Activated CD8-positive, alpha-beta memory T cell treated with anti-CD3 and anti-CD28 coated beads, Interleukin-2, amount 50 U/mL, for 24 hours (primary cell): Measurements from ENCODE around the gene SPEN.
"Not testable (repeated sequence)": the region's sequence is repeated elsewhere in the genome, so short reads cannot be mapped to it uniquely, and the experiment has no call there.

Experiments
- DNase-seq: peaks from one replicate; pipeline ENCODE4 v3.0.0-alpha.2; 2020; ENCODE audit errors: extremely low read depth

SPEN gene

GRCh38 chr1:15834406-15835204 is 12.9 kb upstream of the SPEN start:
- peak; percentile 71 for DNase-seq

- no peak for DNase-seq
These were observed 12.2 kb upstream of the SPEN start for GRCh38 chr1:15835205-15835740.

- DNase-seq = peak; percentile 98
These were observed 11.6 kb upstream of the SPEN start for GRCh38 chr1:15835741-15836510.

GRCh38 chr1:15836511-15836771 is 11.1 kb upstream of the SPEN start:
- not testable (repeated sequence) for DNase-seq

- no peak for DNase-seq
These were observed 10.5 kb upstream of the SPEN start for GRCh38 chr1:15836772-15837669.

- DNase-seq = no peak
These were observed 9.6 kb upstream of the SPEN start for GRCh38 chr1:15837931-15838330.

- no peak for DNase-seq
These were observed 8.8 kb upstream of the SPEN start for GRCh38 chr1:15838721-15839120.

- DNase-seq = no peak
These were observed 3.5 kb upstream of the SPEN start for GRCh38 chr1:15843826-15844572.

- DNase-seq = not testable (repeated sequence)
These were observed 1.5 kb upstream of the SPEN start for GRCh38 chr1:15846056-15846455.

- no peak for DNase-seq
These were observed 311 bp downstream of the SPEN start for GRCh38 chr1:15847893-15848142.

GRCh38 chr1:15848143-15848928 is 829 bp downstream of the SPEN start:
- DNase-seq = no peak

GRCh38 chr1:15848929-15849774 is 1.6 kb downstream of the SPEN start:
- DNase-seq = no peak

- DNase-seq = no peak
These were observed 2.3 kb downstream of the SPEN start for GRCh38 chr1:15849775-15850324.

- no peak for DNase-seq
These were observed 3.0 kb downstream of the SPEN start for GRCh38 chr1:15850471-15851001.

- DNase-seq = no peak
These were observed 3.9 kb downstream of the SPEN start for GRCh38 chr1:15851210-15852035.

- no peak for DNase-seq
These were observed 4.7 kb downstream of the SPEN start for GRCh38 chr1:15852036-15852827.

- no peak for DNase-seq
These were observed 5.4 kb downstream of the SPEN start for GRCh38 chr1:15852828-15853302.
